K562 (cell line): ENCODE results near the gene FXYD4. TPM values are rescaled to one million over a fixed set of nuclear protein-coding genes. Genes with fewer than 3 reads are reported as not detected.

ENCODE experiments used
- ATF7 ChIP-seq: fragments of 450-650 bp; IDR thresholded peaks from 2 replicates; pipeline ENCODE4 v1.7.1; 2014; ENCODE audit warnings: mild to moderate bottlenecking, moderate library complexity
- BCL6 ChIP-seq: fragments of 250-450 bp; sonication (Bioruptor Pico); IDR thresholded peaks from 2 replicates; pipeline ENCODE4 v1.4.0; 2020
- BRD9 ChIP-seq: fragments of 450-650 bp; IDR thresholded peaks from 2 replicates; pipeline ENCODE4 v1.6.1; 2018; ENCODE audit warnings: low read depth; ENCODE audit not compliant: partially characterized antibody
- CBX5 ChIP-seq: IDR thresholded peaks from 2 replicates; pipeline ENCODE4 v1.6.1; 2014; ENCODE audit warnings: low read depth, borderline replicate concordance
- CUX1 ChIP-seq: fragments of 200-800 bp; sonication (Bioruptor generic); IDR thresholded peaks from 2 replicates; pipeline ENCODE4 v1.6.1; 2016; ENCODE audit warnings: missing genetic modification characterization, missing compliant biosample characterization
- EGR1 ChIP-seq: fragments of 450-650 bp; conservative IDR thresholded peaks from 2 replicates; pipeline ENCODE4 v1.6.1; 2017; ENCODE audit warnings: mild to moderate bottlenecking
- FOXM1 ChIP-seq, 2 experiments: fragments of 450-650 bp in 1 of 2; sonication (generic) in 1 of 2; formaldehyde crosslinking in 1 of 2; IDR thresholded peaks; 2 replicates each; pipeline versions ENCODE4 v1.6.1 to v1.9.0; 2017 to 2022; ENCODE audit warnings: low read depth in 2 of 2, mild to moderate bottlenecking in 2 of 2, missing genetic modification reagents in 1 of 2, moderate library complexity in 1 of 2
- HMGXB4 ChIP-seq: sonication (generic); formaldehyde crosslinking; IDR thresholded peaks from 2 replicates; pipeline ENCODE4 v1.8.1; 2023; ENCODE audit warnings: mild to moderate bottlenecking, missing genetic modification reagents
- MYNN ChIP-seq, 2 experiments: sonication (generic); formaldehyde crosslinking in 1 of 2; IDR thresholded peaks; 2 replicates each; pipeline versions ENCODE4 v1.5.0 to v1.6.1; 2016 to 2020; ENCODE audit warnings: antibody characterized with exemption in 1 of 2, missing genetic modification reagents in 1 of 2
- NR2C2 ChIP-seq, 2 experiments: fragments of 200-800 bp in 1 of 2; sonication (Bioruptor generic) in 1 of 2; sonication (generic) in 1 of 2; formaldehyde crosslinking in 1 of 2; IDR thresholded peaks; 2 replicates each; pipeline versions ENCODE4 v1.6.1 to v1.8.0; 2016 to 2022; ENCODE audit warnings: mild to moderate bottlenecking in 1 of 2, missing compliant biosample characterization in 1 of 2, missing genetic modification characterization in 1 of 2, missing genetic modification reagents in 1 of 2
- TAL1 ChIP-seq: fragments of 450-650 bp; IDR thresholded peaks from 2 replicates; pipeline ENCODE4 v1.6.1; 2016; ENCODE audit warnings: mild to moderate bottlenecking
- THAP12 ChIP-seq: fragments of 250-450 bp; sonication (Bioruptor Pico); IDR thresholded peaks from 2 replicates; pipeline ENCODE4 v1.9.0; 2021; ENCODE audit warnings: mild to moderate bottlenecking, inconsistent platforms
- ZFPM2 ChIP-seq: fragments of 250-450 bp; sonication (Bioruptor Pico); IDR thresholded peaks from 2 replicates; pipeline ENCODE4 v1.5.1; 2022; ENCODE audit warnings: mild to moderate bottlenecking
- ZNF280A ChIP-seq: fragments of 450-650 bp; IDR thresholded peaks from 2 replicates; pipeline ENCODE4 v1.6.1; 2018; ENCODE audit warnings: mild to moderate bottlenecking, low read depth; ENCODE audit not compliant: partially characterized antibody
- ZNF316 ChIP-seq: fragments of 450-650 bp; IDR thresholded peaks from 2 replicates; pipeline ENCODE4 v1.6.1; 2016
- polyA plus RNA-seq, 8 experiments: library from polyadenylated mRNA; depleted of rRNA in 4 of 8; stranded (reverse) in 5 of 8; unstranded in 3 of 8; fragments of >200 nt; fragmentation: Nextera tagmentation in 2 of 8; fragmentation: Illumina TruSeq in 1 of 8; extraction: Ambion mirVana in 2 of 8; extraction: Trizol in 1 of 8; gene quantifications; 2 replicates each; pipeline versions ENCODE4 v1.2.1 to v1.2.3, GENCODE V29; 2011 to 2014; ENCODE audit warnings: inconsistent platforms in 1 of 8, missing spikeins in 1 of 8
- total RNA-seq, 7 experiments: library from RNA; depleted of rRNA in 6 of 7; stranded (reverse); fragments of >200 nt in 6 of 7; fragmentation: Illumina TruSeq in 2 of 7; extraction: Trizol in 2 of 7; gene quantifications; 2 replicates each; pipeline versions ENCODE4 v1.2.1 to v1.2.3, GENCODE V29; 2011 to 2021; ENCODE audit warnings: low replicate concordance in 1 of 7

The FXYD4 gene
- total and polyA plus RNA-seq, 9 of the 15 experiments (the other 6 are each of a cell fraction or from before 2014, with no cell fraction given), result not detected

- TF ChIP-seq ZNF280A (no peak), HMGXB4 (CRISPR knock-in tag) (no peak), ZNF316 (0 out of 2 replicates have a peak, but pooled peaks have one; percentile 3), CUX1 (CRISPR knock-in tag) (peak; percentile 91), TAL1 (peak; percentile 100), NR2C2 (CRISPR knock-in tag; IDR thresholded peaks at IDR 0.05) (0 out of 2 replicates have a peak, but pooled peaks have one; percentile 67), NR2C2 (tag; IDR thresholded peaks at IDR 0.05) (peak; percentile 93), BCL6 (peak; percentile 76; the same call in 1 of the 2 replicates), EGR1 (peak; percentile 97), BRD9 (peak; percentile 97), ATF7 (peak; percentile 95), MYNN (IDR thresholded peaks at IDR 0.05) (peak; percentile 76; the same call in 1 of the 2 replicates), MYNN (CRISPR knock-in tag; IDR thresholded peaks at IDR 0.05) (no peak), THAP12 (CRISPR knock-in tag) (no peak), ZFPM2 (CRISPR knock-in tag) (no peak), FOXM1 (IDR thresholded peaks at IDR 0.05; ENCODE audit: low read depth) (peak; percentile 99), FOXM1 (CRISPR knock-in tag; IDR thresholded peaks at IDR 0.05; ENCODE audit: low read depth) (no peak), CBX5 (no peak)
Observed at GRCh38 chr10:43417950-43418768, 46.7 kb downstream of the FXYD4 start (continued).
